GM19238 (cell line): ENCODE results near the gene ENOSF1.

ENCODE experiments used
- DNase-seq: peaks from one replicate; pipeline ENCODE4 v3.0.0; 2011; ENCODE audit warnings: low spot score; ENCODE audit not compliant: insufficient read length

The ENOSF1 gene

DNA sequence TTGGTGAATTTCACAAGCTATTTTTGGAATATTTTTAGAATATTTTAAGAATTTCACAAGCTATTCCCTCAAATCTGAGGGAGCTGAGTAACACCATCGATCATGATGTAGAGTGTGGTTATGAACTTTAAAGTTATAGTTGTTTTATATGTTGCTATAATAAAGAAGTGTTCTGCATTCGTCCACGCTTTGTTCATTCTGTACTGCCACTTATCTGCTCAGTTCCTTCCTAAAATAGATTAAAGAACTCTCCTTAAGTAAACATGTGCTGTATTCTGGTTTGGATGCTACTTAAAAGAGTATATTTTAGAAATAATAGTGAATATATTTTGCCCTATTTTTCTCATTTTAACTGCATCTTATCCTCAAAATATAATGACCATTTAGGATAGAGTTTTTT is 39.1 kb downstream of the ENOSF1 start:
- DNase-seq: no peak

DNA sequence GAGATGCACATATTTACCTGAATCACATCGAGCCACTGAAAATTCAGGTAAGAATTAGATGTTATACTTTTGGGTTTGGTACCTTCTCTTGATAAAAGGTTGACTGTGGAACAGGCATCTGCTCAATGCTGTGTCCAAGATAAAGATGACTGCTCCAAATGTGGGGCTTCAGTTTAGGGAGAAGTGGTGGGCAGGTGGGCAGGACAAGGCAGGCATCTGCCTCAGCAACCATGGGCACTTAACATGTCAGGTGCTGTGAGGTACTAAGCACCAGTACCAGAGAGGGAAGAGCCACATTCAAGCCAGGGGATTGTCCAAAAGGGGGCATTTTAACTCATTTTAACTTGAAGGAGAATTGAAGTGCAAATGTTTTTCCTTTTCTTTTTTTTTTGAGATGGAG is 41.0 kb downstream of the ENOSF1 start:
- DNase-seq: no peak

- DNase-seq: no peak
These were observed 41.9 kb downstream of the ENOSF1 start for GRCh38 chr18:670522-670921.

DNA sequence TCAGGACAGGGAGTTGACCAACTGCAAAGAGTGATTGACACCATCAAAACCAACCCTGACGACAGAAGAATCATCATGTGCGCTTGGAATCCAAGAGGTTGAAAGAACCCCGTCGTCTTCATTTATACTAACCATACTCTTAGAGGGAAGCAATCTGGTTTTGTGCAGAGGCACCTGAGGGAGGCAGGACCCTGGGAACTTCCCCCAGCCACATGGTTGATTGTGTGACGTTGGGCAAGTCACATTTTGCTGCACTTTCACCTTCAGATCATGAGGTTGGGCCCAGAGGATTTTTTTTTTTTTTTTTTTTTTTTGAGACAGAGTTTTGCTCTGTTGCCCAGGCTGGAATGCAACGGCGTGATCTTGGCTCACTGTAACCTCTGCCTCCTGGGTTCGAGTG is 43.4 kb downstream of the ENOSF1 start:
- DNase-seq: no peak

GRCh38 chr18:668260-668659 is 44.2 kb downstream of the ENOSF1 start:
- no peak for DNase-seq

GRCh38 chr18:666628-667027 is 45.8 kb downstream of the ENOSF1 start:
- no peak for DNase-seq

- no peak for DNase-seq
These were observed 46.3 kb downstream of the ENOSF1 start for GRCh38 chr18:666177-666576.

- DNase-seq: no peak
These were observed 50.2 kb downstream of the ENOSF1 start for GRCh38 chr18:662197-662596.

DNA sequence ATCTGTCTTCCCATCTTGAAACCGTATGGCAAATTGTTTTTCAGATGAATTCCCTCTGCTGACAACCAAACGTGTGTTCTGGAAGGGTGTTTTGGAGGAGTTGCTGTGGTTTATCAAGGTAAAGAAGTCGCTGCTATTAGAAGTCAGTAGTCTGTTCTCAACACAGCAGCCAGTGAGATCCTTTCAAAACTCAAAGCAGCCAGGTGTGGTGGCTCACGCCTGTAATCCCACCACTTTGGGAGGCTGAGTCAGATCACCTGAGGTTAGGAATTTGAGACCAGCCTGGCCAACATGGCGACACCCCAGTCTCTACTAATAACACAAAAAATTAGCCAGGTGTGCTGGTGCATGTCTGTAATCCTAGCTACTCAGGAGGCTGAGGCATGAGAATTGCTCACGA is 52.8 kb downstream of the ENOSF1 start:
- no peak for DNase-seq

DNA sequence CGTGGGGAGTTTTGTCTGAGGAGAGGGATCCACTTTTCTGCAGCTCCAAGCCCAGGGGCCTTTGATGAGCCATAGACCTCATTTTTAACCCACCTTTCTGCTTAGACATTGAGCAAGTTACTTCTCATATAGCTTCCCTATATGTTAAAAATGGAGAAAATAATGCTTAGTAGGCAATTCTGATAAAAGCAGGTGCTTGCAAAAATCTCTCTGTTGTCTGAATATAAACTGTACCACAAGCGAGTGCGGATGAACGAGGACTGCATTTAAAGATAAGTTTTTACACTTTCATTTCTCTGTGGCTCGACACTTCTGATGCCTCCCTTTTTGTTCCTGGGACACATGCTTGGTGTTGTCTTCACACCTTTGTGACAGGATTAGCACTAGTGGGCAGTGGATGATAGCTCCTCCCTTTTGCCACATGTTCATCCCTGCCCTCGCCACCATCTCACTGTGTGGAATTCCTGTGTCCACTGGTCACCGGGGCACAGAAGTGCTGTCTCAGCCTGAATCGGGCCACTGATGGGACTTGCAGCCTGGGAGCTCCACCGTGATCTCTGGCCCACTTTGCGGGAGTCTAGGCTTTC is 53.4 kb downstream of the ENOSF1 start:
- no peak for DNase-seq

GRCh38 chr18:658001-658946 is 54.2 kb downstream of the ENOSF1 start:
- DNase-seq: peak; percentile 62

- DNase-seq: peak; percentile 54
These were observed 55.0 kb downstream of the ENOSF1 start, which contains the start of gene TYMS for GRCh38 chr18:657311-658000. Gene TYMS, plus strand, starts transcription at chr18:657653. Its CDS starts 90 bp downstream, at chr18:657743.

DNA sequence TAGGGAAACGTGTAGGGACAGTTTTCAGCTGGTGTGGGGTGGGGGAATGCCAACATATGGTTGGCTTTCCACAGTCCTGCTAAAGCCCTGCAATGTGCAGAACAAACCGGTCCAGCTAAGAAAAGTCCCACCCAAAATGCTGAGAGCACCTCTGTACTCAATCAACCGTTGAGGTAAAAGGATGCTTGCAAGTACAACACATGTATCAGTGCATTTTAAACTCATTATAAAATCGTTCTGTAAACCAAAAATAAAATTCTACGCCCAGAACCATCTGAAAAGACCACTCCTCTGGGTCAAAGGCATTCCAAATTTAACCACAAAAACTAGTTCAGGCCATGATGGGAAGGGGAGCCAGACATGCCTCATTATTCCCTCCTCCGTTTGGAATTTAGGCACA is 57.0 kb downstream of the ENOSF1 start:
- DNase-seq: no peak

- DNase-seq: no peak
These were observed 57.8 kb downstream of the ENOSF1 start for GRCh38 chr18:654601-655000.

DNA sequence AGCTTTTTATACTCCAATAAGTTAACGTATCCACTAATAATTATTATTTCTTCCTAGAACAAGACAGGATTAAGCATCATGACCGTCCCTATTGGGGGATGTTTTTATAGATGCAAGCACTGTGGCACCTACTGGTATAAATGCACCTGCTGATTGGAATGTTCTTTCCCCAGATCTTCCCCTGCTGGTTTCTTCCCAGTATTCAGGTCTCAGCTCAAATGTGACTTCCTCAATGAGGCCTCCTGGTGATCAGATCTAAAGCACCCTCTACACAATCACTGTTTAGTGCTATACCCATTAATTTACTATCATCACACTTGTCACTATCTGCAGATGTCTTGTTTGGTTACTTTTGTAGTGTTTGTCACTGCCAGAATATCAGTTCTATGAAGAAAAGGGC is 58.9 kb downstream of the ENOSF1 start:
- DNase-seq: no peak

- no peak for DNase-seq
These were observed 60.3 kb downstream of the ENOSF1 start for GRCh38 chr18:652131-652530.

DNA sequence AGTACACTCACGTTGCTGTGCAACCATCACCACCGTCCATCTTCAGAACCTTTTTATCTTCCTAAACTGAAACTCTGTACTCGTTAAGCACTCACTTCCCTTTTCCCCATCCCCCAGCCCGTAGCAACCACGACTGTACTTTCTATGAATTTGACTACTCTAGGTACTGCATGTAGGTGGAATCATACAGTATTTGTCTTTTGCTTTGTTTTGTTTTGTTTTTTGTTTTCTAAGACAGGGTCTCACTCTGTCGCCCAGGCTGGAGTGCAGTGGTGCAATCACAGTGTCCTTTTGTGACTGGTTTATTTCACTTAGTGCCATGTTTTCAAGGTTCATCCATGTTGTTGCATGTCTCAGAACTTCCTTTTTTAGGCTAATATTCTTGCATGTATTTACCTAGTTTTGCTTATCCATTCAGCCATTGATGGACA is 62.0 kb downstream of the ENOSF1 start:
- DNase-seq: no peak

DNA sequence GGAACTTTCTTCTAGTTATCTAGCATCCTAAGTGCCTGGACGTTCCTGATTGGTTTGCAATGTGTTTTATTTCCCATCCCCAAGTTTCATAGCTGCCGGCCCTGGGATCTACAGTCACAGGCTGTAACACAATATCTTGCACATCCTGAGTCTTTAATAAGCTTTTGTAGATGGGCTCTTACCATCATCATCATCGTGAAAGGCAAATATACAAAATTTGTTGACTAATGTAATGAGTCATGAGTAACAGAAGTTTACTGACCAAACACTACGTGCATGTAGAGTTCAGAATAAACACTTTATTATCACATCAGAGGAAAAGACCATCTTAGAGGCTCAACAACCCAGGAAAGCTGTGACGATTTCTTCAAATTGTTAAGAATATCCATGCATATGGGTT is 63.1 kb downstream of the ENOSF1 start:
- DNase-seq: no peak

DNA sequence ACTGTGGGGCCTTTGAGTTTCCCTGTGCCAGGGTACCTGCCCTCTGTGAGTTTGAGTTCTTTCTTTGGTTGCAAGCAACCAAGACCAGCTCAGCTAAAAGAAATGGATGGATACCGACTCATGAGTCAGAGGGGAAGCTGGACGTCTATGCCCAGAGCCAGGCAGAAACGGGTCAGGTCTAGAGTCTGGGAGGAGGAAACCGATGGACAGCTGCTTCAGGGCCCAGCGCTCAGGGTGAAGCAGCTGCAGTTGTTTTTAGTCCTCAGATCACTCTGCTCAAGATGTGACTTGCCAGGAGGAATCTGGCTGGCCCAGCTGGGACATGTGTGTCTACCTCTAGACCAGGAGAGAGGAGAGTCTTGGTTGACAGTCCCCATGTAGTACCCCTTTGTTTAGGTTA is 65.1 kb downstream of the ENOSF1 start:
- DNase-seq: no peak

DNA sequence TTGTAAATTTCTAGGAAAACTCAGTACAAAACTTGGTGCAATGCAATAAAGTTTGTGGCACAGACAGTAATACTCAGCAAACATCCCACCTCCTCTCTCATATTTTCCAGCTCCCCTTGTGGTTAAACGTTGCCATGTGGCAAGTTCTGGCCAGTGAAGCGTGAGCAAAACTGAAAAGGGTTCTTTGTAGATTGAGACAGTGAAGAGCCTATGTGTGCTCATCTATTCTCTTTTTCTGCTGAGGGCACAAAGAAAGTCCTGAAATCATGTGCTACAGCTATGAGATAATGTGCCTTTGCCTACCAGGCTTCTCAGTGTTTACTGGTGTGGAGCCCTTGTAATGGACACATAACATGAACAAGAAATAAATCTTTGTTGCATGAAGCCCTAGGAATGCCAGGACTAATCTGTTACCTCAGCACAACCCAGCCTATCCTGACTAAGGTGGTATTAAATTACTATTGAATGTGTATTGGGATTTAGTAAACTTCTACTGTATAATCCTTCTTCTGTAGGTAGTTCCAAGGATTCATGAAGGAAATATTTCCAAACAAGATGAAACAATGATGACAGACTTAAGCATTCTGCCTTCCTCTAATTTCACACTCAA is 67.9 kb downstream of the ENOSF1 start:
- DNase-seq: no peak

DNA sequence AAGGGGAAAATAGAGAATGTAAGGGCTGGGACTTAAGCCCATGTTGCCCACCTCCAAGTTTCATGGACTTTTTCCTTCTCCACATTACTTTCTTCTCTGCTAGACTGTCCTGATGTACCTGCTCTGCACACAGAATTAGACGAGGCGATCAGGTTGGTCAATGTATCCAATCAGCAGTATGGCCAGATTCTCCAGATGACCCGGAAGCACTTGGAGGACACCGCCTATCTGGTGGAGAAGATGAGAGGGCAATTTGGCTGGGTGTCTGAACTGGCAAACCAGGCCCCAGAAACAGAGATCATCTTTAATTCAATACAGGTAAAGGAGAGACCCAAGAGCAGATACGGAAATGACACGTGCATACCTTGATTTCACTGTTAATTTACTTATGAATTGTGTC is 71.2 kb downstream of the ENOSF1 start:
- no peak for DNase-seq

- no peak for DNase-seq
These were observed 77.3 kb downstream of the ENOSF1 start for GRCh38 chr18:635171-635570.
